OCI-M2 (cell line): ENCODE measurements around the gene FGD2.
"Not testable (repeated sequence)": the region's sequence is repeated elsewhere in the genome, so short reads cannot be mapped to it uniquely, and the experiment has no call there.

ENCODE experiments used
- DNase-seq: peaks from one replicate; lab custom pipeline; 2025; ENCODE audit not compliant: unreplicated experiment; lab: John Stamatoyannopoulos, UW

FGD2 gene

DNA sequence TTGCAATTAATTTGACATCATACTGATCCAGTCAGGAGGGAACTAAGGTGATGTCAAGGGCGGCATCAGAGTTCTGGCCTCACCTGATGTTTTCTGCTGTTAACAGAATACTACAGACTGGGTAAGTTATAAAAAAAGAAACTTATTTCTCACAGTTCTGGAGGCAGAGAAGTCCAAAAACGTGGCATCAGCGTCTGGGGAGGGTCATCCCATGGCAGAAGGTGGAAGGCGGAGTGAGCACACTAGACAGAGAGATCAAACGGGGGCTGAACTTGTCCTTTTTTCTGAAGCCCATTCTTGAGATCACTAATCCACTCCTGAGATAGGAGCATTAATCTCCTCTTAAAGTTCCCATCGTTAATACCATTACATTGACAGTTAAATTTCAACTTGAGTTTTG is 16.2 kb upstream of the FGD2 start:
- no peak for DNase-seq

- not testable (repeated sequence) for DNase-seq
These were observed 15.1 kb upstream of the FGD2 start for GRCh38 chr6:36990401-36990800.

DNA sequence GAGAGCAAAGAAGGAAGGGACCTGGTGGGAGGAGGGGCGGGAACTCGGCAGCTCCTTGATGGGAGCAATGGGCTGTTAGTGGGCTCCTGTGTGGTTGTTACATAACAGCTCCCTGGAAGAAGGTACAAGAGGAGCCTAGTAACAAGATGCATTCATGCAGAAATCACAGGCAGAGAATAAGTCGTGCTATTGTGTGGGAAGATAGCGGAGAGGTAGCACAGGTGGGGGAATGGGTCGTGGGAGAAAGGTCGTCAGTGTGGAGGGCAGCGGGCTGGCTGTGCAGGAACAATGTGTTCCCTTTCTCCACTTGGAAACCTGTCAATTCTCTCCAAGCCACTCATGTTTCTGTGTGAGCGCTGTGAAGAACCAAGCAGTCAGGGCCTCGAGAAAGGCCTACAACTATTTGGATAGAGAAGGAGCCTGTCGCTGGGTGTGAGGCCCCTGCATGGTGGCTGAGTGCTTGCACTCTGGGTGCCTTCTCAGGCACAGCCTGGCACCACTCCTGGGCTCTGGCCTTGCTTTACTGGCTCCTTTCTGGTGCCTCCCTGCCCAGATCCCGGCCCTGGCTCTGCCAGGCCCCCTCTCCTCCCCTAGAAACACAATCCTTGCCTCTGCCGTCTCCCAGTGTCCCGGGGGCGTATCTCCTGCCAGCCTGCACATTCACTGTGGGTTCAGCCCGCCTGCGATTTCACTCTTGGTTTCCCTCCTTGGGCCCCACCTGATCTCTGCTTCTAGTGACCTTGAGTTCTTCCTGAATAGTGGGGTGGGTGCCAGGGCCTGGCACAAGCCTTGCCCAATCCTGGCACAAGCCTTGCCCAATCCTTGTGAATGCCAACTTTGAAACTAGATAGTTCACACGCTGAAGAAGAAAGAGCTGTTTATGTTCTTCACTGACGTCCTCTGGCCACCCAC is 7.4 kb upstream of the FGD2 start:
- no peak for DNase-seq

- no peak for DNase-seq
These were observed 6.8 kb upstream of the FGD2 start for GRCh38 chr6:36998723-36999038.

DNA sequence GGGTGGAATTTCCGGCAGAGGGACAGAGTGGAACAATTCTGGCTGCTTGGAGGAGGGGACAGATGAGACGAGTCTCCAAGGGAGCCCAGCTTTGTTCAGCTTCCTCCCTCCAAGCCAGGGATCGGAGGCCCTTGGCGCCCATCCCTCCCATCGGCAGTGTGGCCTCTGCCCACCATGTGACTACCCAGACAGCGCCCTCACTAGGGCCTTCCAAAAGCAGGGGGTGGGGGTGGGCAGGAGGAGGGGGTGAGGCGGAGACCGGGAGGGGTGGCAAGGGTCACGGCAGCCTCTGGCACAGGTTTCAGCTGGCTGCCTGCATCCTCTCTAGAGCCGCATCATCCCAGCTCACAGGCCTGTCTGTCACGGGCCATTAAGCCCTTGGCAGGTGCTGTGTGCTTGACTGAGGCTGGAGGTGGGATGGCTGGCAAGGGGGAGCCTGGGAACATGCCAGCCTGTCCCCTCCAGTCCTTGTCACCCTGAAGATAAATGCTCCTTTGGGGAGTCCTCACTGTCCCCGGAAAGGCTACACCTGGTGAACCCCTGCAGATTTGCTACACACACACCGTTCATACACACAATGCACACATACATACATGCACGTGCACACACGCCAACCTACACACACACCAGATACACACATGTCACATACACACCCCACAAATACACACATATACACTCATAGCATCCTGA is 6.2 kb upstream of the FGD2 start:
- DNase-seq, result no peak

- no peak for DNase-seq
These were observed 5.7 kb upstream of the FGD2 start for GRCh38 chr6:36999751-37000125.

DNA sequence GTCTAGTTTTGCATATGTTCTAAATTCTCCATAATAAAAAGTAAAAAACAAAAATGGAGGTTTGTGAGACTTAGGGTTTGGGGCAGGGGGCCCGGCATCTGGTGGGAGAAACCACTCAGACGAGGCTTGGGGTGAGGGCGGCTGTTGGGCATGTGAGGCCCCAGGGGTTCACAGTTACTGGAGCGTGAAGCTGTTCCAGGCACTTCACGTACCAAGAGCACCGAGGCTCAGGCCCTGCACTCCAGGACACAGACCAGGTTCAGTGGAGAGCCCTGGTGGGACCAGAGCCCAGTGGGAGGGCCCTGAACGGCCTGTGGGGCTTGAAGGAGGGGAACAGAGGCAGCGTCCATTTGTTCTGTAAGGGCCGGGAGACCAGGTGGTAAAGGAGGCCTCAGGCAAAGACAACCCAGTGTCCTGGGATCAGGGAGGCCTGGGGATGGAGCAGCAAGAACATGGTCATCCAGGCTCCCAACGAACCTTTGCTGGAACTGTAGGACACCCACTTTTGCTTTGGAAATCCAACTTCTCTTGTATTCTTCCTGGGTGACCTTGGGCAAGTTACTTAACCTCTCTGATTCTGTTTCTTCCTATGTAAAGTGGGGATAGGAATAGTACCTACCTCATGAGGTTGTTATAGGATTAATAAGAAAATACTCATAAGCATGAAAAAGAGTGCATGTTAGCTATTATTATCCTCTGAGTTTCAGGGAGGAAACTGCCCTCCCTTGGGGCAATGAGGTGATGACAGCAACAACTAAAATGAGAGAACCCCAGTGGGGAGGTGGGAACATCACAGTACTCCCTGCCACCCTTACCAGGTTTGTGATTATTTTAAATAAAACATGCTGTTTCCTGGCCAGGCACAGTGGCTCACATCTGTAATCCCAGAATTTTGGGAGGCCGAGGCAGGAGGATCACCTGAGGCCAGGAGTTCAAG is 1.1 kb upstream of the FGD2 start:
- no peak for DNase-seq

DNA sequence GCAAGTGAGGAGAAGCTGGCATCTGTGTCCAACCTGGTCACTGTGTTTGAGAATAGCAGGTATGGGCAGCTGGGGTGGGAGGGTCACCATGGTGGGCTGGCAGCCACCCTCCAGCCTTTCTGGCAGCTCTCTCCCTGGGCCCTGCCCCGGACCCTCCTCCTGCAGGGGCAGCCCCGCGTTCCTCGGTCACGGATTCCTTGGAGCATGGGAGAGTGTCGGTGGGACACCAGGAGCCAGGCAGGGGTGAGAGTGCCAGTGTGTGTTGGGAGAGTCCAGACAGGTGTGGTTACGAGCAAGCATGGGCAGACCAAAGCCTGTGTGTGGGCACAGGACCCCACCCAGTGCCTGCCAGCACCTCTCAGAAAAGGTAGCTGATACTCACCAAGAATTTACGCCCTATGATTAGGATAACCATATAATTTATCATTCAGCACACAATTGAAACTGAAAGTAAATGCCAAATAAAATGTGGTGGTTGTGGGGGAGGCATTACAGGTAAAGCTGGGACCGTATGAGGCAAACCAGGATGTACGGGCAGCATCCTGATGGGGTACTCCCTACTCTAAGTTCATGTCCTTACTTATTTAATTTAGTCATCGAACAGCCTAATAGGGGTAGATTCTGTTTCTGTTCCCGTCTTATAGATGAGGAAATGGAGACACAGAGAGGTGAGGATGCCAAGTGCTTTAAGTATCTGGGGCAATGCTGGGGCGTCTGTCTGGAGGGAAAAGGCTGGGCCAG is 542 bp downstream of the FGD2 start:
- DNase-seq, result no peak

- no peak for DNase-seq
These were observed 1.4 kb downstream of the FGD2 start for GRCh38 chr6:37006793-37007339.

DNA sequence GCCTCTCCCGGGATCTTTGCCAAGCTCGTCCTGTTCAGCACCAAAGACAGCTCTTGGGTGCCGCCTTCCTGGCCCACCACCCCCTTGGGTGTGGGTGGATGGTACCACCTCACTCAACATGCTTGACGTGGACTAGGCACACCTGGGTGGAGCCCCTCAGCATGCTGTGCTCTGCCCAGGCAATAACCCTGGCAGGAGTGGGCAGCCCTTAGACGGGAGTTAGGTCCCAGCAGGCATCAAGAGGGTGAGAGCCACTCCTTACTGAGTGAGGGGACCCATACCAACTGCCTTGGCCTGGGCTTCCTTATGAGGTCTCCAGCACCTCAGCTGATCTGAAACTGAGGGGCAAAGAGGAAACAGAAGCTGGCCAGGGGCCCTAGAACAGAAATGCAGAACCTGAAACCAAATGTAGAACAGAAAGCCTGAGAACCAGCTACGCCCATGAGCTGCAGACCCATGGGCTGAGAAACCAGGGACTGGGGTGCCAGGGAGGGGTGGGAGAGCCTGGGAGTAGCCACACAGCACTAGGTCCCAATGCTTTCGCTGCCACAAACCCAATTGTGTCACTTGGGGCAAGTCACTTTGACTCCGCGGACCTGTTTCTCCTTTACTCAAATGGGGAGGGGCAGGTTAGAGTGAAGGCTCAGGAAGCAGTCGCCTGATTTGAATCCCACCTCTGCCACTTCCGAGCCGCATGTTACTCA is 2.0 kb downstream of the FGD2 start:
- no peak for DNase-seq

DNA sequence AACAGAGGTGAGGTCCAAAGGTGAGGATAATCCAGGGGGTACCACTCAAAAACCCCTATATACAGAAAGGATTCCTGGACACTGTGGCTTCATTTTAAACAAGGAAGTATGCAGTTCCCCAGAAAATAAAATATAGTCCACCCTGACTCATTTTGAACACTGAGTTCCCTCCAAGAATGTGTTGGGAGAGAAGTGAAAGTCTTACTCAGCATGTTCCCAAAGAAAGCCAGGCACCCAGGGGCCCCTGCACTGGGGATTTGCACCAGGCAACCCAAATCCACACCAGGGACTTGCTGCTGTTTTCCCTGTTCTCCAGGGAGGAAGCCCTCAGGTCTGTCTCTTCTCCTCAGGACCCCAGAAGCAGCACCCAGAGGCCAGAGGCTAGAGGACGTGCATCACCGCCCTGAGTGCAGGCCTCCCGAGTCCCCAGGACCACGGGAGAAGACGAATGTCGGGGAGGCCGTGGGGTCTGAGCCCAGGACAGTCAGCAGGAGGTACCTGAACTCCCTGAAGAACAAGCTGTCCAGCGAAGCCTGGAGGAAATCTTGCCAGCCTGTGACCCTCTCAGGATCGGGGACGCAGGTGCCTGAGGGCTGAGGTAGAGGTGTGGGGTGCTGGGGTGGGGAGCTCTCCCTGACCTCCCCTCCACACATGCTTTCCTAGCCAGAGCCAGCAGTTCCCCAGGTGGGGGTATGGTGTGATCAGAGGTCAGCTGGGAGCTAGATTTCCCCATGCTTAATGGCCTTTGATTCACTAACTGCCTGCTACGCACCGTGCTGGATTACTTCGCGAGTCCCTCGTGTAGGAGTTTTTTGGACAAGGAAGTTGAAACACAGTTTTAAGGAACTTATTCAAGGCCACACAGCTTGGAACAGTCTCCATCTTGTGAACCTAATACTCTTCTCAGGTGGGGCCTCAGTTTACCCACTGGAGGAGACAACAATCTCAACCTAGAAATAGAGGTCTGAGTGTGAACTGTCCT is 3.3 kb downstream of the FGD2 start:
- no peak for DNase-seq

GRCh38 chr6:37010402-37010892 is 5.0 kb downstream of the FGD2 start:
- DNase-seq, result no peak

GRCh38 chr6:37011656-37012378 is 6.4 kb downstream of the FGD2 start:
- no peak for DNase-seq

- no peak for DNase-seq
These were observed 8.3 kb downstream of the FGD2 start for GRCh38 chr6:37013516-37014491.

DNA sequence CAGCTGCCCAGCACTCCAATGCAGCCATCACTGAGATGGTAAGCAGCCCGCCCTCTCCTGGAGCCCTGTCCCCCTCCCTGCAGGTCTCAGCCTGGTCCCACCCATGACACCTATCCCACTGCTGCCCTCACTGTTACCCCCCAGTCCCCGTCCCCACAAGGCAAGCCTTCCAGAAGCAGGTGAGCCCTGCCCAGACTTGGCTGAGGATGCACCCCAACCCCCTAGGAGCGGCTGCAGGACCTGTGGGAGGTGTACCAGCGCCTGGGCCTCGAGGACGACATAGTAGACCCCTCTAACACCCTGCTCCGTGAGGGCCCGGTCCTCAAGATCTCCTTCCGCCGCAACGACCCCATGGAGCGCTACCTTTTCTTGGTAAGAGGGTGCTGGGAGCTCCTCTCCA is 9.2 kb downstream of the FGD2 start:
- no peak for DNase-seq

DNA sequence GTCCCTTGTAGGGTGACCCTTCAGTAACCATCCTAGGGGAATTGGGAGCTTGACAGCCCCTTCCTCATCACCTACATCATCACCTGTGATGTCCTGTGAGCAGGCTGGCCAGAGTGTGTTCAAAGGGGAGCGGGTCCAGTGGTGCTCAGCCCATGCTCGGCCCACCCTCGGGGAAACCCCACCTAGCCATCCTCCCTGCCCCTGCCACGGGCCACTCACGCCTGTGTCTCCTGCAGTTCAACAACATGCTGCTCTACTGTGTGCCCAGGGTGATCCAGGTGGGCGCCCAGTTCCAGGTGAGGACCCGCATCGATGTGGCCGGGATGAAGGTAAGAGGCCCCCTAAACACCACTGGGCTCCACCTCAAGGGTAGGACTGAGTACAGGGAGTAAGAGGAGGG is 10.1 kb downstream of the FGD2 start:
- DNase-seq, result no peak

DNA sequence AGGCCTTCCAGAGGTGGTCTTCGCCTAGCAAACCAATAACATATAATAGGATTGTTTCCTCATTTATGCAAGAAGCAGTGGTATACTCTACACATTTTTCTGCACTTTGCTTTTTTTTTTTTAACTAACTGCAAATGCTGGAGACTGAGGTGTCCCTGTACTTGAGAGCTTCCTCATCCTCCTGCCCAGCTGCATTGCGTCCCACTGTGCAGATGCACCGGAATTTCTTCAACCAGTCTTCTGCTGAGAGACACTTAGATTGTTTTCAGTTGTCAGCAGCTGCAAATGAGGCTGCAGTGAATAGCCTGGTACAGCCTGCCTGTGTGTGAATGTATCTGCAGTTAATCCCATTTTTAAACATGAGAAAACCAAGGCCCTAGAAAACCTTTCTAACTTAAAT is 11.5 kb downstream of the FGD2 start:
- DNase-seq, result no peak
